Activated CD8-positive, alpha-beta memory T cell treated with anti-CD3 and anti-CD28 coated beads for 48 hours (primary cell): Measurements from ENCODE around the gene LZTS3.
"Not testable (repeated sequence)": the region's sequence is repeated elsewhere in the genome, so short reads cannot be mapped to it uniquely, and the experiment has no call there.

Experiments
- DNase-seq, 3 experiments: peaks; one replicate each; pipeline ENCODE4 v3.0.0-alpha.2; 2020; ENCODE audit warnings: low read depth in 2 of 3, low spot score in 2 of 3

Gene LZTS3

GRCh38 chr20:3192226-3193015 is 19.1 kb upstream of the LZTS3 start:
- no peak for DNase-seq

- no peak for DNase-seq
Measured at GRCh38 chr20:3190681-3191111, 17.3 kb upstream of the LZTS3 start.

DNA sequence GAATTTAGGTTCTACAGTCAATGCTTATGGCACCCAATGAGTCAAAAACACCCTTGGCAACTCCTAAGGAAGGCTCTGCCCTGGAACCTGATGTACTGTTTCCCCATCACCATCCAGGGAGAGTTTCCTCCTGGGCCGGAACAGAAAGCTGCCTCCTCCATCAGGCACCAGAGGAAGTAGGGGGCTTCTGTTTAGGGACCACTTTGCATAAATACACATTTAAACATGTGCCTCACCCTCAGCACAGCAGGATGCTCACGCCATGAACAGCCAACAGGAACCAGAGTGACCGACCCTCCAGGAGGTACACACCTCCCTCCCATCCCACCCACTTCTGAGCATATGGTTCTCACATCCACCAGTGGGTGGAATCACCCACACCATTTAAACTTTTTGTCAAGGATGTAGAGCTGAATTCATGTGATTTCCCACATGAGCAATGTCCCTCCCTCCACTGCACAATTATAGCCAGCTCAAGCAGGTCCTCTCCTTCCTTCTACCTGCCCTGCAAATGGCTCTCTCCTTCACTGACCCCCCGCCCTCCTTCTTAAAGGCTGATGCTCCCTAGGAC is 16.3 kb upstream of the LZTS3 start:
- no peak for DNase-seq

DNA sequence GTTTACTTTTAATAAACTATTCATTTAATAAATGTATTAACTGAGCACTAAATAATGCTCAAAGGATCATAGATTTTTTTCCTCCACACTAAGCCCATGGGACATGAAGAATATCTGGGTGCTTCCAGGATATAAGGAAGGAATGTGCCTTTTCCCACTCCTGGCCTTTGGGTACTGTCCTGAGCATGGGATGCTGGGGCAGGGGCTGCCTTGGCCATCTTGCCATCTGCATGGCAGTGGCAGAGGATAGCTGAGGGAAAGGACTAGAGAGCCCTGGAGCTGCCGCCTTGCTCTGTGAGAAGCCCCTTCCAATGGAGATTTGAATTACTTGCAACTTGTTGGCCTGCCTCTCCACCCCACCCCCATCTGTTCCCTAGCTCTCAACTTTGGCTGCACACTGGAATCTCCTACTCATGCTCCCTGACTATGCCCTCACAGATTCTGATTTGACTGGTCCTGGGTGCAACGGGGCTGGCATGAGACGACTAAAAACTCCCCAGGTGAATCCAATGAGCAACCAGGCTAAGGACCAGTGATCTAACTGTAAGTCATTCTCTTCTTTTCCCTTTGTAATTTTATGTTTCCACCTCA is 15.6 kb upstream of the LZTS3 start:
- DNase-seq: no peak

- not testable (repeated sequence) for DNase-seq
Measured at GRCh38 chr20:3187861-3188260, 14.5 kb upstream of the LZTS3 start.

GRCh38 chr20:3183896-3184612 is 10.7 kb upstream of the LZTS3 start:
- DNase-seq: no peak

DNA sequence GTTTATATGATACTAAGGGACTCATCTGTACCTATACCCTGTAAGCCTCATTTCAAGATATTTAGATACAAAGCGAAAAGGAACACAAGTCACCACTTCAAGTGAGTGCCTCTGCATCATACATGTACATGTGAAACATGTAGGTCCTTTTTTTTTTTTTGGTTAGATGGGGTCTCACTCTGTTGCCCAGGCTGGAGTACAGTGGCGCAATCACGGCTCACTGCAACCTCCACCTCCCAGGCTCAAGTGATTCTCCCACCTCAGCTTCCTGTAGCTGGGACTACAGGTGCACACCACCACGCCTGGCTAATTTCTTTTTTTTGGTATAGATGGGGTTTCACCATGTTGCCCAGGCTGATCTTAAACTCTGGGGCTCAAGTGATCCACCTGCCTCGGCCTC is 9.1 kb upstream of the LZTS3 start:
- not testable (repeated sequence) for DNase-seq

DNA sequence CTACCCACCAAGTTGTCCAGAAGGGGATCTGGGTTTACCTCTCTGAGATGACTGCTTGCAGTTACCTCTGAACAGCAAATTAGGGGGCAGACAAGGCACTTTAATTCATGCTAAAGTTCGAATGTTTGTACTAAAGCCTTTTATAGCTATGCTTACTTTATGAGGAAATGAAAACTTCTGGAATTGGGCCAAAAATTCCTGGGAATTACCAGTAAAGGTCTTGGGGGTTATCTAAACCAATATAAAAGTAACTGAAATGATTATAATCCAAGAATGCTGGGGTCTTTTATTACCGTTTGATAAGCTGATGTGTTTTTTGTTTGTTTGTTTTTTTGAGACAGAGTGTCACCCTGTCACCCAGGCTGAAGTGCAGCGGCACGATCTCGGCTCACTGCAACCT is 7.9 kb upstream of the LZTS3 start:
- no peak for DNase-seq

GRCh38 chr20:3180319-3180718 is 7.0 kb upstream of the LZTS3 start:
- no peak for DNase-seq

- DNase-seq: no peak
Measured at GRCh38 chr20:3177746-3178485, 4.6 kb upstream of the LZTS3 start.

GRCh38 chr20:3175270-3175669 is 1.9 kb upstream of the LZTS3 start:
- DNase-seq: no peak

DNA sequence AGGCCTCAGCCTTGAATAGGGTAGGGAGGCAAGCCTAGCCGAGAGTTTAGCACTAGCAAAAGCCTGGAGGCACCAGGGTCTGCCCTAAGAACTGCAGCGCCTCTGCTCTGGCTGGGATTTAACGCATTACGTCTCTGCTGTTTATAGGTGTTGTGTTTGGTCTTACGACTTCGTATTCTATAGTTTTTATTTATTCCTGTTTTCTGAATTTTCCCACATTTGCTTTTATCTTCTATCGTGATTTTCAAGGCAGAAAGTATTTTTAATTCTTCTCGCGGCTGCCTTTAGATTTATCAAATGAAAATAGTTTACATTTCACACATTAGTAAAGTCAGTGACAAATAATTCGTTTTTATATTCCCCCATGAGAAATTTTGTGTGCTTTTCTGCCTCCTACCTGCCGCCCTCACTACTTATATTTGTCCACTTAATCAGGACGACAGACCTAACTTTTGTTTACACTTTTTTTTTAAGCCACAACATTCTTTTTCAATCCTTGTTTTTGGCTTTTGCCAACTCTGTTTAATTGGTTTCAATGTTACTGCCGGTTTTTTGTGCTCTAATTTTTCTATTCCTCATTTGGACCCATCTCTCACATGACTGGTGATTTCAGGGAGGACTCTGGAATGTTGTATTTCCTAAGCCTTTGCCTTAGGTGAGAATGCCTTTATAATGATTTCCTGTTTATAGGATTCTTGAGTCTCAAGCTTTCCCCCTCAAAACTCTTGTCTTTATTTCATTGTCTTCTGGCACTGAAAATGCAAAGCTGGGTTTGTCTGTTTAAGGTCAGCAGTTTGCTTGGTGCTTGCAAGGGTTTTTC is 1.3 kb upstream of the LZTS3 start:
- no peak for DNase-seq

- peak; percentile 70 to 80 (median 74) for DNase-seq
Measured at GRCh38 chr20:3173610-3174441, 477 bp upstream of the LZTS3 start.

- DNase-seq: no peak
Measured at GRCh38 chr20:3172126-3172932, 1.0 kb downstream of the LZTS3 start.

GRCh38 chr20:3171391-3172125 is 1.8 kb downstream of the LZTS3 start:
- DNase-seq: no peak

DNA sequence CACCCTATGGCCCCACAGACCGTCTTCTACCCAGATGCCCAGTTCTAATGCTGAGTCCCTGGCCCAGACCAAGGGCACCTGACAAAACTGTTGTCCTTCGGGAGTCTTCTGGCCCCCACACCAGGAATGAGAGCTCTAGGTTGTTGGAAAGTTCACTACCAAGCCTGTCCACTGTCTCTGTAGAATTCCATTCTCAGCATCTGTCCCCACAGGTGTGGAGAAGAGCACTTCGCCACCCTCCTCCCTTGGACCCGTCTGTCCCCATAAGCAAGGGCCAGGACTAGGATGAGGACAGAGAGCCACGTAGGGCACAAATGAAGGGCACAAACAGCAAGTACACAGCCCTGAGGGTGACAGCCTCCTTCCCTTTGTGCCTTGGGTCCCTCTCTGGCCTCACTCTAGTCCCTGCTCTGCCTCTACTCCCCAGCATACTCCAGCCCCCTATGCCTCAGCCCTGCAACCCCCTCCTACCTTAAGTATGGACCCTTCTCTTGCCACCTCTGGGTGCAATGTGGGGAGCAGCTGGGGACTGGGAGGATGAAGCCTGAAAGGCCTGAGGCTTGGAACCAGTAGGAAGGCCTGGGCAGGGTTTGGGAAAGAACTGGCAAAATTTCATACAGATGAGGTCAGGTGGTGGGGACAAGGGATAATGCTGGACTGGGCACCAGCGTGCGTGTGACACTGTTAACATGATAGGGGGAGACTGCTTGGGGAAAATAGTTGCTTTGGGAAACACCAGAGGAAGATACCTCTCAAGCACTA is 4.3 kb downstream of the LZTS3 start:
- DNase-seq: no peak
